ENCODE measurements around the gene CACHD1.

- TF ChIP-seq CTCF (IDR thresholded peaks at IDR 0.05; ENCODE audit: poor library complexity, severe bottlenecking) = no peak
- TF ChIP-seq REST (IDR thresholded peaks at IDR 0.05; ENCODE audit: borderline replicate concordance) = no peak
These were observed 4.9 kb downstream of the CACHD1 start for GRCh38 chr1:64474665-64475439.

Data from neural cell (in vitro differentiated cells).